Nephron (organoid): ENCODE data around the gene DDX1.
"Not testable (repeated sequence)": the region's sequence is repeated elsewhere in the genome, so short reads cannot be mapped to it uniquely, and the experiment has no call there.

Experiments used
- H3K27ac Mint-ChIP-seq, 3 experiments: 2 replicates each; pipeline ENCODE4 v1.8.0; 2020; ENCODE audit warnings: mixed read lengths in 3 of 3, mild to moderate bottlenecking in 2 of 3, moderate library complexity in 1 of 3
- H3K27me3 Mint-ChIP-seq: 2 replicates; pipeline ENCODE4 v1.8.0; 2021; ENCODE audit warnings: low read depth, mild to moderate bottlenecking, moderate library complexity, mixed read lengths
- H3K36me3 Mint-ChIP-seq: 2 replicates; pipeline ENCODE4 v1.8.0; 2020; ENCODE audit warnings: low read depth, mixed read lengths
- H3K4me1 Mint-ChIP-seq: 2 replicates; pipeline ENCODE4 v1.8.0; 2020; ENCODE audit warnings: mixed read lengths
- H3K4me3 Mint-ChIP-seq, 3 experiments: 2 replicates each; pipeline ENCODE4 v1.8.0; 2020; ENCODE audit warnings: mild to moderate bottlenecking in 3 of 3, mixed read lengths in 3 of 3, moderate library complexity in 2 of 3
- H3K9me3 Mint-ChIP-seq: 2 replicates; pipeline ENCODE4 v1.8.0; 2020; ENCODE audit warnings: mixed read lengths
- CTCF ChIP-seq, 3 experiments: fragments of 200-600 bp; sonication (generic); IDR thresholded peaks; one replicate each; pipeline ENCODE4 v1.5.0; 2021; ENCODE audit warnings: antibody characterized with exemption in 3 of 3; ENCODE audit not compliant: unreplicated experiment in 3 of 3

Gene DDX1

DNA sequence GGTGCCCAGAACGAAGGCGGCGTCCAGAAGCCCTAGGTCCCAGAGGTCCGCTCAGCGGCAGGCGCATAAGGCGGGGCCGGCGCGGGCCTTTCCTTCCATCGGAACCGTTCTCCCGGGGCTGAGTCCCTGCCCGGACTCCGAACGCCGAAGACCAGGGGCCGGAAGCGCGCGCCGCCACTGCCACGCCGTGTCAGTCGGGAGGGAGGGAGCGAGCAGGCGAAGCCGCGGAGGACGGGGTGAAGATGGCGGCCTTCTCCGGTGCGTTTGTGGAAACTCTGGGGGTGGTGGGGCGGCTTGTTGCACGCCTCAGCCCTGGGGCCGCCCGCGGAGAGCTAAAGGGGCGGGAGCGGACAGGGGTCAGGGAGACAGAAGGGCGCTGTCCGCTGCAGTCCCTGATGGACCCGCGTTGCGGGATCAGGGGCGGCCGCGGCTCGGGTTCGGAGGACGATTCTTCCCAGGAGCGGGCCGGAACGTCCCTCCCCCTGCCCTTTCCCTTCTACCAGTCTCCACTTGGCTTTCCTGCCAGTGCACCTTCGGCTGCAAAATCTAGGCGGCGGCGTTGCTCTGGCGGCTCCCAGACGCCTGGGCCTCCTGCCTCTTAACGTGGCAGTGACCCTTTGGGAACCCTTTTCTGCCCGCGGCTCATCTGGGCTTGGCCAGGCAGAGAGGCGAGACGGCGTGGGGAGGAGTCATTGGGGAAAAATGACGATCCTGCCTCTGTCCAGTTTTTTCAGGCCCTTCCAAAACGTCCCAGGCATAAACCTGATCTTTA, at the start of gene DDX1:
Gene DDX1 (plus strand): TSS at position 177 of the 772 bp plus-strand sequence. CDS start 66 bp downstream, at position 243.
- TF ChIP-seq CTCF (IDR thresholded peaks at IDR 0.05; ENCODE audit: unreplicated experiment in 3 of 3): no peak
- H3K9me3 Mint-ChIP-seq: no peaks in the 10 kb centered on the region
- peak within 1 kb of the TSS; percentile 94 to 98 (median 97) for H3K27ac Mint-ChIP-seq
- no peaks in the 10 kb centered on the region for H3K27me3 Mint-ChIP-seq
- H3K4me1 Mint-ChIP-seq: peaks cover 21% of the 10 kb centered on the region
- H3K36me3 Mint-ChIP-seq: peaks cover 20% of the 10 kb centered on the region
- H3K4me3 Mint-ChIP-seq: peak within 1 kb of the TSS; percentile 94 to 99 (median 98)

- H3K36me3 Mint-ChIP-seq: peaks cover 77% of the 10 kb centered on the region
- not testable (repeated sequence) for H3K9me3 Mint-ChIP-seq, H3K4me3 Mint-ChIP-seq, H3K27ac Mint-ChIP-seq, H3K4me1 Mint-ChIP-seq, H3K27me3 Mint-ChIP-seq
These were observed 49.4 kb upstream of the DDX1 start for GRCh38 chr2:15542269-15542668.

- Mint-ChIP-seq H3K4me1 (no peaks in the 10 kb centered on the region), H3K27me3 (no peaks in the 10 kb centered on the region), H3K9me3 (peaks cover 5% of the 10 kb centered on the region), H3K36me3 (peaks cover 71% of the 10 kb centered on the region), H3K27ac (no peak overlapping the region), H3K4me3 (no peak overlapping the region)
- TF ChIP-seq CTCF (IDR thresholded peaks at IDR 0.05; ENCODE audit: unreplicated experiment in 3 of 3): no peak
These were observed 48.6 kb upstream of the DDX1 start for GRCh38 chr2:15543053-15543452.

GRCh38 chr2:15543541-15543940, 48.1 kb upstream of the DDX1 start:
- Mint-ChIP-seq H3K4me3 (no peak overlapping the region), H3K4me1 (no peaks in the 10 kb centered on the region), H3K36me3 (peaks cover 70% of the 10 kb centered on the region), H3K27ac (no peak overlapping the region), H3K27me3 (no peaks in the 10 kb centered on the region), H3K9me3 (peaks cover 5% of the 10 kb centered on the region)
- TF ChIP-seq CTCF (IDR thresholded peaks at IDR 0.05; ENCODE audit: unreplicated experiment in 3 of 3): no peak

GRCh38 chr2:15544227-15544626, 47.4 kb upstream of the DDX1 start:
- no peak for TF ChIP-seq CTCF (IDR thresholded peaks at IDR 0.05; ENCODE audit: unreplicated experiment in 3 of 3)
- no peaks in the 10 kb centered on the region for H3K27me3 Mint-ChIP-seq
- peaks cover 5% of the 10 kb centered on the region for H3K9me3 Mint-ChIP-seq
- no peak overlapping the region for H3K4me3 Mint-ChIP-seq
- no peaks in the 10 kb centered on the region for H3K4me1 Mint-ChIP-seq
- H3K36me3 Mint-ChIP-seq: peaks cover 70% of the 10 kb centered on the region
- H3K27ac Mint-ChIP-seq: no peak overlapping the region

GRCh38 chr2:15546297-15547098, 45.2 kb upstream of the DDX1 start:
- Mint-ChIP-seq H3K27ac (no peak overlapping the region), H3K4me3 (no peak overlapping the region)
- TF ChIP-seq CTCF (IDR thresholded peaks at IDR 0.05; ENCODE audit: unreplicated experiment in 3 of 3): no peak

More at GRCh38 chr2:15546297-15547098, 45.2 kb upstream of the DDX1 start:
- no peaks in the 10 kb centered on the region for H3K27me3 Mint-ChIP-seq
- peaks cover 51% of the 10 kb centered on the region for H3K36me3 Mint-ChIP-seq
- no peaks in the 10 kb centered on the region for H3K4me1 Mint-ChIP-seq
- no peaks in the 10 kb centered on the region for H3K9me3 Mint-ChIP-seq
